NCI-H2227 (cell line): ENCODE data around the gene KCNF1.

Source experiments
- DNase-seq: peaks from one replicate; lab custom pipeline; 2025; ENCODE audit not compliant: unreplicated experiment; lab: John Stamatoyannopoulos, UW

Gene KCNF1

GRCh38 chr2:10879624-10880585 is 31.8 kb upstream of the KCNF1 start:
- no peak for DNase-seq

- DNase-seq, result no peak
These were observed 31.0 kb upstream of the KCNF1 start for GRCh38 chr2:10880586-10881321.

DNA sequence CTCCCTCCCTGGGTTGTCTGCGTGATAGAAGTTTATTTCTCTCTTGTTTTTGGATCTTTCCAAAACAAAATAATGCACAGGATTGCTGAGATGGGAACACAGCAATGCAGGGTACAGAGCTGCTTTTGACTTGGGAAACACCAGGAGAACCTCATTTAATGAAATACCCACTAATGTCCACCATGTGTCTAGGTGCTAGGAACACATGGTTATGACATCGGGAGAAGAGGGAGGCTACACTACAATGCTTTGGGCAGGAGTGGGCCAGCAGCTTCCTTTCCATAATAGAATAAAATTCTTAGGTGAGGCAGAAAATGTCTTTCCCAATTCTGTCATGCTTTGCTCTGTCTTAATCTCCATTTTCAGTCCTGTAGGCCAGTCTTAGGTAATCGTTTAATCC is 29.2 kb upstream of the KCNF1 start:
- no peak for DNase-seq

DNA sequence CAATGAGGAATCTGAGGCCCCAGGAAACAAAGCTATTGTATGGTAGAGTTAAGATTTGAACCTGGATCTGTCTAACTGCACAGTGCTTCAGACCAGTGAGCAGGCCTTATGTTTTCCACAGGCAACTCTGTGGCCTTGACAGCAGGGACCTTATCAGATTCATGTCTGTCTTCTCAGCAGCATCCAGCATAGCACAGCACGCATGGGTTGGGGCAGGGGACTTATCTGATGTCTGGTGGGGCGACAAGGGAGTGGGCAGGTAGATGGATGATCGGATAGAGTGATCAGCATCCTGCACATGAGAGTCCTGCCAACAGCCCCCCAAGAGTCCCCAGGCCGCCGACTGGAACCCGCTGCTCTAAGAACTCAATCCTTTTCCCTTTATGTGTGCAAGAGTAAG is 28.7 kb upstream of the KCNF1 start:
- DNase-seq, result no peak

DNA sequence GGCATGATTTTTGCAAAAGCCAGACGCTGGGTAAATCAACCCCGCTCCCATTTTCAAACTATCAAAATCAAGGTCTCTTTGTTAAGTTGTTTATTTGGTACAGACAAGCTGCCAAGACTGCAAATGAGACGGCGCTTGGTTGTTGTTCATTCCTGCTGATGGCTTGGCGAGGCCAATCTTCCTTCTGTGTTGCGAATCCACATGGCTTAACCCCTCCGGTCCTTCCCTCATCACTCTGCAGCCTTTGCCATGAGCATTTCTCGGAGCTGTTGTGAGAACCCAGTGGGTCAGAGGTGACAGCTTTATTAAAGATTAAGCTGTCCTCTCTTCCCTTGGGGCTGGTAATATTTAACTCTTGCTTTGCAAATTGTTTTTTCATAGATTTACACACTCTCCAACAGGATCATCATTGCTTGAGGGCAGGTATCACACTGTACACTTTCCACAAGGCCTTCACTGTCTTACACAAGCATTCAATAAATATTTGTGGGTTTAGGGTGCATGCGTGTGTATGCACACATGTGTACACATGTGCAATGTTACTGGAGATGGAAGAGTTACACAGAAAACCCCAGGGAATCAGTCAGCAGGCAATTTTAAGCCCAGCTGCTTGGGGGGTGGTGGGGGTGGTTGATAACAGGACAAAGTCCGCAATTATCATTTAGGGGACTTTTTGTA is 27.8 kb upstream of the KCNF1 start:
- DNase-seq, result peak; percentile 31

DNA sequence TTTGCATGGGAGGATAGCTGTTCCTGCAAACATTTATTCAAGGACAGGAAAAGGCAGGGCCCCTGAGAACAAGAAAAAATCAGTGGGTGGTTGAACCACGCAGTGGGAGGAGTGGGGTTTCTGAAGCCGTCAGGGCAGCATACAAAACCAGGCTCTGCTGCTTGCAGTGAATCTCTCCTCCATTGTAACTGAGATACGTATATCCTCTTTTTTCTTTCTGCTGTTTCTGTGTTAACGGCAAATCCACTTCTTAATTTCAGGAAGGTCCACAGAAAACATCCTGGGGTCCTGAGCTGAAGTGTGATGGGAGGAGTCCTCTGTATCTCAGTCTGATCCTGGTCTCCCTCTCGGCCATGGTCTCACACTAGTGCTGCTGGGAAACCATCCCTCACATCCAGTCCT is 27.2 kb upstream of the KCNF1 start:
- DNase-seq, result peak; percentile 78

GRCh38 chr2:10885094-10885860 is 26.5 kb upstream of the KCNF1 start:
- no peak for DNase-seq

DNA sequence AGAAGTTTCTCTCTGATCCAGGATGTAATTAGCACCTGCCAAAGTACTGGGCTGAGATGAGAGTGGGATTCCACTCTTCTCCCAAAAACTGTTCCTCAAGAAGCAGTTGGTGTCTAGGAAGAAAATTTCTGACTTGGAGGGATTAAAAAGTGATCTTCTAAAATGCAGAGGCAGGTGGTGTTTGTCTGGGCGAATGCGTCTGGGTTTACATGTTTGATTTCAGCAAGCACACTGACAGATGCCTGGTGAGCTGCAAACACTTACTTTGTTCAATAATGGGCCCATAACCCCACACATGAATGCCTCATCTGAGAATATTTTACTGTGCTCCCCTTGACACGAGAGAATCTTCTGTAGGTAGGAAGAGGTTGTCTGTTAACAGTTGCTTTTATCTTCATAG is 24.3 kb upstream of the KCNF1 start:
- DNase-seq, result no peak

GRCh38 chr2:10889651-10890215 is 22.0 kb upstream of the KCNF1 start:
- DNase-seq, result peak; percentile 31

GRCh38 chr2:10890706-10891270 is 20.9 kb upstream of the KCNF1 start:
- DNase-seq, result no peak

DNA sequence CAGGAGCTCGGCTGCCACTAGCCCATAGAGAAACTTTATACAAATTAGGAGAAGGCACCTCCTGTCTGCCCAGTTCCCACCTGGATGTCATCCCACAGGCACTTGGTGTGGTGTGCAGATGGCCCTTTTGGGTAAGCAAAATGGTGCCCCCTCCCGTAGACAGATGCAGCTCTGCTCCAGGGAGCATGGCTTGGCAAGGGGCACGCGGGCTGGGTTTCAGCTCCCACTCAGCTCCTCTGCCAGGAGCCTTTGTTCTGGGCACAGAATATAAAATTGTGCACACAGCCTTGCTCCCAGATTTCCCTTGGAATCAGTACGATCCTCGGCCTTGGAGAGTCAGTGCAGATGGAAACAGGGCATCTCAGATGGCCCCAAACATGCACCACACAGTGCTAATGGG is 20.3 kb upstream of the KCNF1 start:
- DNase-seq, result no peak

DNA sequence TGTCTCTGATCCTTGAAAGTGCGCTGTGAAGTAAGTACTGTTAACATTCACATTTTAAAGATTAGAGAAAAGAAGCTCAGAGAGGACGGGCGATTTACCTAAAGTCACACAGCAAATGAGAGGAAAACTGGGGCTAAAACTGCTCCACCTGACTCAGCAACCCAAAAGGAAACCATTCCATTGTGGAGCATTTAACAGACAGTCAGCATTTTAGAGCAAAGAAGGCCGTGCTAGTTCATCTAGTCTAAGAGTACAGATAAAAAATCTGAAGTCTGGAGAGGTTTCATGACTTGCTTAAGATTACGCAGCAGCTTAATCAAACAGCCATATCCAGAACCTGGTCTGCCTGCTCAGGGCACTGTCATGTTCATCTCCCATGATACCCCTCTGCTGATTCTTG is 19.9 kb upstream of the KCNF1 start:
- no peak for DNase-seq

GRCh38 chr2:10892316-10892715 is 19.4 kb upstream of the KCNF1 start:
- DNase-seq, result no peak

GRCh38 chr2:10892796-10893350 is 18.9 kb upstream of the KCNF1 start:
- no peak for DNase-seq

- no peak for DNase-seq
These were observed 17.3 kb upstream of the KCNF1 start for GRCh38 chr2:10894264-10894935.

GRCh38 chr2:10895231-10895630 is 16.5 kb upstream of the KCNF1 start:
- DNase-seq, result no peak

GRCh38 chr2:10897956-10898355 is 13.8 kb upstream of the KCNF1 start:
- DNase-seq, result no peak

DNA sequence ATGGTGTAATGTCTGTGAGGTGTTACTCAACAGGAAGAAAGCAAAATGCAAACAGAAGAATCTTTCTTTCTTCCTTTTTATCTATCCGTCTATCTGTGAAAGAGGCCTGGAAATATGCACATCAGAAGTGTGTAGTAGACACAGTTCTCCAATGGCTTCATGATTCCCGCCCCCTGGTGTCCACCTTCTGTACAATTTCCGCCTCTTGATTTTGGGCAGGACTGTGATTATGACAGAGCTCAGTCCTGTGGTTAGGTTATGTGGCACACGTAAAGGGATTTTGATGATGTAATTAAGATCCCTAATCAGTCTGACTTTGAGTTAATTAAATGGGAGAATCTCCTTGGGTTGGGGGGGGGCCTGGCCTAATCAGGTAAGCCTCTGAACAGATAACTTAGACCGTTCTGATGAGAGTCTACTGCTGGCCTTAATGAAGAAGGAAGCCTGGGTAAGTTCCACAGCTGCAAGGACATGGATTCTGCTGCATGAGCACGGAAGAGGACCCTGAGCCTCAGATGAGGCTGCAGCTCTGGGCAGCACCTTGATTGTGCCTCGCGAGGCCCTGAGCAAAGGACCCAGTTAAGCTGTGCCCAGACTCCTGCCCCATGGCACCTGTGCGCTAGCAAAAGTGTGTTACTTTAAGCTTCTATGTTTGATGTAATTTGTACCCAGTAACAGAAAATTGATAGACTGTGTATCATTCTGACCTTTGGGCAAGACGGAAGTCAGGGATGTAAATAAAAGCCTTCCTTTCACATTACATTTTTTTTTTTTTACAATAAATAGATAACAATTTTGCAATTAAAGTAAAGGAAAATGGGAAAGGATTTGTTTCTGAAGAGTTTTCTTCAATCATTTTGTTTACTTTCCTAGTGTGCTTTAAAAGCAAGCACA is 11.3 kb upstream of the KCNF1 start:
- DNase-seq, result peak; percentile 27
